ENCODE results near the gene NTRK2. TPM values are rescaled to one million over a fixed set of nuclear protein-coding genes. Genes with fewer than 3 reads are reported as not detected.

NTRK2 gene
- total RNA-seq, 4 donors from 2014 or later = 9.5 to 19.5 (median 12.3) TPM

DNA sequence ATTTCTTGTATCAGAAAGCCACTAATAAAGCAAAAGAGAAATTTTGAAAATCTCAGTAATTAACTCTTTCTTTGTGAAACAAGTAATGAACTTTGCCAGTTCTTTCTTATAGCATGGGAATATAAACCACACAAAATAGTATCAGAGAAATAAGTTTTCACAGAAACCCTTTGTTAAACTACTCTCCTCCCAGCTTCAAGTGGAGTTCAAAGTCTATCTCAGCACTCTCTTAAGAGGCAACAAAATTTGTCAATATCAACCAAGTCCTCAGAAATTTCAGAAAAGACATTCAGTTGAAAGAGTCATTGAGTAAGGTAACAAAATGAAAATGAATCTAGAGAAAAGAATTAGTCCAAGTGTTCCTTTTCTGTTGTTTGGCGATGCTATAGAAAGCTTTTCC is 89.3 kb downstream of the NTRK2 start:
- no peaks in the 10 kb centered on the region for H3K27me3 ChIP-seq
- H3K4me3 ChIP-seq = no peak overlapping the region
- WGBS = 55% methylated on average over 1 of the region's 1 CpG
- TF ChIP-seq, protein P1, sequence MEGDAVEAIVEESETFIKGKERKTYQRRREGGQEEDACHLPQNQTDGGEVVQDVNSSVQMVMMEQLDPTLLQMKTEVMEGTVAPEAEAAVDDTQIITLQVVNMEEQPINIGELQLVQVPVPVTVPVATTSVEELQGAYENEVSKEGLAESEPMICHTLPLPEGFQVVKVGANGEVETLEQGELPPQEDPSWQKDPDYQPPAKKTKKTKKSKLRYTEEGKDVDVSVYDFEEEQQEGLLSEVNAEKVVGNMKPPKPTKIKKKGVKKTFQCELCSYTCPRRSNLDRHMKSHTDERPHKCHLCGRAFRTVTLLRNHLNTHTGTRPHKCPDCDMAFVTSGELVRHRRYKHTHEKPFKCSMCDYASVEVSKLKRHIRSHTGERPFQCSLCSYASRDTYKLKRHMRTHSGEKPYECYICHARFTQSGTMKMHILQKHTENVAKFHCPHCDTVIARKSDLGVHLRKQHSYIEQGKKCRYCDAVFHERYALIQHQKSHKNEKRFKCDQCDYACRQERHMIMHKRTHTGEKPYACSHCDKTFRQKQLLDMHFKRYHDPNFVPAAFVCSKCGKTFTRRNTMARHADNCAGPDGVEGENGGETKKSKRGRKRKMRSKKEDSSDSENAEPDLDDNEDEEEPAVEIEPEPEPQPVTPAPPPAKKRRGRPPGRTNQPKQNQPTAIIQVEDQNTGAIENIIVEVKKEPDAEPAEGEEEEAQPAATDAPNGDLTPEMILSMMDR (IDR thresholded peaks at IDR 0.05) = no peak
- TF ChIP-seq EP300 (IDR thresholded peaks at IDR 0.05) (no peak), POLR2AphosphoS5 (IDR thresholded peaks at IDR 0.05) (no peak), POLR2A (IDR thresholded peaks at IDR 0.05) (no peak)
- H3K4me1 ChIP-seq = peaks cover 21% of the 10 kb centered on the region
- H3K9me3 ChIP-seq = peaks cover 6% of the 10 kb centered on the region
- no peaks in the 10 kb centered on the region for H3K36me3 ChIP-seq
- H3K27ac ChIP-seq = no peak overlapping the region
- no peak for DNase-seq (ENCODE audit: low spot score in 2 of 2)

DNA sequence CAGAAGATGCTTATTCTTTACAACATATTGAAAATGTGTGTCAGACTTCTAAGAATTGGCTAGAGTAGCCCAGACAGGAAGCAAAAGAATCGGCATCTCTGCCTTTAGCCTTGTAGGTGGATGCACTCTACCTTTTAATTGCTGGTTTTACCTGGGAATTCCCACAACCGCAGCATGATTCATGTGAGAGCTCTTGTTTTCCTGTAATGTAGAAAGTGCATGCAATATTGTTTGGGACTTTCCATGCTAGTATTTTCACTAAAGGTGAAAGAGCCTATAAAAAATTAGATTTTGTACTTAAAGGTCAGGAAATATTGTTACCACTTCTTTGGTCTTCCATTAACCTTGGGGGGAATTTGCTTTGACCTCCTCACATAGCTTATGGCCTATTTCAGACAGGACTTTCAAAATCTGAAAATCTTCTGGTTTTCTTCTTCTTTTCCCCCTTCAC is 89.8 kb downstream of the NTRK2 start:
- H3K27me3 ChIP-seq = no peaks in the 10 kb centered on the region
- no peak for DNase-seq (ENCODE audit: low spot score in 2 of 2)
- 34% methylated on average over 2 of the region's 2 CpGs for WGBS
- no peak overlapping the region for H3K4me3 ChIP-seq
- no peak overlapping the region for H3K27ac ChIP-seq
- no peak for TF ChIP-seq POLR2A (IDR thresholded peaks at IDR 0.05)
- TF ChIP-seq POLR2AphosphoS5 (IDR thresholded peaks at IDR 0.05) = no peak
- no peak for TF ChIP-seq EP300 (IDR thresholded peaks at IDR 0.05)
- TF ChIP-seq, protein P1 (IDR thresholded peaks at IDR 0.05) = no peak
- H3K4me1 ChIP-seq = peaks cover 16% of the 10 kb centered on the region
- peaks cover 6% of the 10 kb centered on the region for H3K9me3 ChIP-seq
- H3K36me3 ChIP-seq = no peaks in the 10 kb centered on the region

DNA sequence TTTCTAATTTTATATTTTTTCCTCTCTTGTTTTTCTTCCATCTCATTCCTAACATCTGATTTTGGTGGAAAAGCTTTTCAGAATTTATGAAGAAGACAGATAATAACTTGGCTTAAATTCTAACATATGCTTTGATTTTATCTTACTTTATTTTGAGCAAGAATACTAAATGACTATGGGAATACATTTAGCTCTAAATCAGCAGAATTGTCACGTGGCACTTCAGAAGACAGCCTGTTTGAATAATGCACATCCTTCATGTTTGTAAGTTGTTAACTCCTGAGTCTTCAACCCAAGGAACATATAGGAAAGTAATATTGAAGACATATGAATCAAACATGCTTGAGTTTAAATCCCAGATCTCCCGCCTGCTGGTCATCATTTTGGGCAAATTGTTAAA is 90.3 kb downstream of the NTRK2 start:
- no peaks in the 10 kb centered on the region for H3K36me3 ChIP-seq
- H3K27me3 ChIP-seq = no peaks in the 10 kb centered on the region
- WGBS = 64% methylated on average over 2 of the region's 2 CpGs
- H3K4me3 ChIP-seq = no peak overlapping the region
- H3K27ac ChIP-seq = no peak overlapping the region
- peaks cover 15% of the 10 kb centered on the region for H3K4me1 ChIP-seq
- no peak for TF ChIP-seq EP300 (IDR thresholded peaks at IDR 0.05)
- TF ChIP-seq POLR2AphosphoS5 (IDR thresholded peaks at IDR 0.05) = no peak
- peaks cover 6% of the 10 kb centered on the region for H3K9me3 ChIP-seq
- DNase-seq (ENCODE audit: low spot score in 2 of 2) = no peak

DNA sequence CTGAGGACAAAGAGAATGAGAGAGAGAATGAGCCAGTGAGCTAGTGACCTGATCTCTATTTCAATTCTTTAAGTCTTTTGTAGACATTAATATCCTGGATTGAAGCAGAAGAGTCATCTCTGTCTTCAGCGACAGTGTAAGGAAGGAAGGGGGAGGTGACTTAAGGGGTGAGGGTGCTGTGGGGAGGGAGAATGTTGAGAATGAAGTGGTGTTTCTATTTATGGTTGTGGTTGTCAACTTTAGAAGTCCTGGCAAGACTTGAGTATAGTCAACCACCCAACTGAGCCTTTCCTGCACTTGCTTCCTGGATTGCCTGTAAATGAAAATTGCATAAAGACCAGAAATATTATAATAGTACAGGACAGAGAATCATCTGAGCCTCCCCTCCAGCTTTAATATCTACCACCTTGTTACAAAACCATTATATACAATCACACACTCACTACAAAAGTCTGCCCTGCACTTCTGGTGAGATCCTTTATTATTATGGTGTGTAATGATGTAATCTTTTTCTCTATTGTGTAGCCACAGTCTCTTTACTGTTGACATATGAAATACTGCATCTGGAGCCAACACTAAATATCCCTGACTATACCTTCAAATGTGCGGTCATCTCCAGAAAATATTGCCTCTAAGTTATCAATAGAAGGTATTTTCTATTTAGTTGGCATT is 91.7 kb downstream of the NTRK2 start:
- WGBS = 77% methylated on average over 2 of the region's 2 CpGs
- Histone ChIP-seq H3K27me3 (no peaks in the 10 kb centered on the region), H3K27ac (no peak overlapping the region), H3K4me1 (peaks cover 7% of the 10 kb centered on the region), H3K9me3 (peaks cover 6% of the 10 kb centered on the region), H3K4me3 (no peak overlapping the region), H3K36me3 (no peaks in the 10 kb centered on the region)
- no peak for TF ChIP-seq POLR2AphosphoS5 (IDR thresholded peaks at IDR 0.05)
- TF ChIP-seq, protein P1 (IDR thresholded peaks at IDR 0.05) = no peak
- no peak for TF ChIP-seq POLR2A (IDR thresholded peaks at IDR 0.05)
- no peak for TF ChIP-seq EP300 (IDR thresholded peaks at IDR 0.05)
- no peak for DNase-seq (ENCODE audit: low spot score in 2 of 2)

DNA sequence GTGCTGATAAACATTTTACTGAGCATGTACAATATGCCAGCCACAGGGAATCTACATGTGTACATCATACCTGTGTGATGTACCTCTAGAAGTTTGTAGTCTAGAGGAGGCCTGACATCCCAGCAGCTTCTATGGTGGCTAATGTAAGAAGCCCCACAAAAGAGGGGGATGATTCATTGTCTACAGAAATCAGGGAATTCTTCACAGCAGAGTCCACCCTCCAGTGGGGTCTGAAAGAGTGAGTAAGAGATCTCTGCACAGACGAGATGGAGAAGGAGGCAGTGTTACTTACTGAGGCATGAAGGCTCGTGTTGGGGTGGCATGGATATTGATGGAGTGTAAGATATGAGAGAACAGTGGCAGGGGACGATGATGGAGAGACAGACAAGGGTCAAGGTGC is 103.0 kb downstream of the NTRK2 start:
- Histone ChIP-seq H3K36me3 (no peaks in the 10 kb centered on the region), H3K4me3 (no peak overlapping the region), H3K27ac (no peak overlapping the region), H3K27me3 (no peaks in the 10 kb centered on the region), H3K4me1 (peaks cover 5% of the 10 kb centered on the region), H3K9me3 (no peaks in the 10 kb centered on the region)
- TF ChIP-seq, protein P1 (IDR thresholded peaks at IDR 0.05) = no peak
- TF ChIP-seq EP300 (IDR thresholded peaks at IDR 0.05) (no peak), POLR2AphosphoS5 (IDR thresholded peaks at IDR 0.05) (no peak), POLR2A (IDR thresholded peaks at IDR 0.05) (no peak)
- WGBS = 92% methylated on average over 3 of the region's 3 CpGs
- no peak for DNase-seq (ENCODE audit: low spot score in 2 of 2)

Measured in suprapubic skin (tissue), 4 donors.